CD4-positive, alpha-beta T cell (primary cell): Measurements from ENCODE around the gene CREB1. TPM values are rescaled to one million over a fixed set of nuclear protein-coding genes. Genes with fewer than 3 reads are reported as not detected.

Experiments
- ATAC-seq: fragments of 200-7000 bp; cut with Tn5 transposase; one replicate; pipeline ENCODE4 v1.10.0; 2022; ENCODE audit warnings: mild to moderate bottlenecking; ENCODE audit not compliant: poor library complexity
- CTCF ChIA-PET: fragments of 350-600 bp; sonication (Branson Sonifier 250); formaldehyde crosslinking; loops from one replicate; lab custom pipeline; 2021; ENCODE audit warnings: antibody characterized with exemption, inconsistent platforms; lab: Charles Lee
- POLR2A ChIA-PET: fragments of 350-600 bp; sonication (Branson Sonifier 250); formaldehyde crosslinking; loops from one replicate; lab custom pipeline; 2021; ENCODE audit warnings: antibody characterized with exemption, inconsistent platforms; lab: Charles Lee
- DNase-seq, 14 experiments: peaks; one replicate each; pipeline ENCODE4 v3.0.0-alpha.2; 2013 to 2020; ENCODE audit warnings: mixed read lengths in 2 of 14
- H3K27ac ChIP-seq, 2 donors: one replicate each; pipeline versions ENCODE4 v1.5.1 to v1.7.0; 2013; ENCODE audit warnings: low read length in 2 of 2, low read depth in 1 of 2, mild to moderate bottlenecking in 1 of 2
- H3K27me3 ChIP-seq, 2 experiments: 1 replicate in 1 of 2; 2 replicates in 1 of 2; pipeline versions ENCODE4 v1.6.1 to v1.7.0; 2013; ENCODE audit warnings: low read length in 2 of 2, control low read depth in 1 of 2, mild to moderate bottlenecking in 1 of 2, moderate library complexity in 1 of 2; ENCODE audit not compliant: insufficient read depth in 2 of 2, control insufficient read depth in 1 of 2
- H3K36me3 ChIP-seq: one replicate; pipeline ENCODE4 v1.6.1; 2013; ENCODE audit warnings: low read length, control low read depth; ENCODE audit not compliant: insufficient read depth
- H3K4me1 ChIP-seq: one replicate; pipeline ENCODE4 v1.6.1; 2013; ENCODE audit warnings: low read length, control low read depth; ENCODE audit not compliant: insufficient read depth
- H3K4me3 ChIP-seq: one replicate; pipeline ENCODE4 v1.5.1; 2013; ENCODE audit warnings: mild to moderate bottlenecking, low read length, moderate library complexity
- H3K9me3 ChIP-seq, 2 experiments: 1 replicate in 1 of 2; 2 replicates in 1 of 2; pipeline versions ENCODE4 v1.6.1 to v1.7.0; 2013; ENCODE audit warnings: low read length in 2 of 2, mild to moderate bottlenecking in 2 of 2, control low read depth in 1 of 2, moderate library complexity in 1 of 2; ENCODE audit not compliant: control insufficient read depth in 1 of 2, insufficient read depth in 1 of 2
- H3K27ac Mint-ChIP-seq: one replicate; pipeline ENCODE4 v1.8.0; 2020; ENCODE audit warnings: mixed read lengths
- H3K27me3 Mint-ChIP-seq: one replicate; pipeline ENCODE4 v1.8.0; 2021; ENCODE audit warnings: mixed read lengths
- H3K36me3 Mint-ChIP-seq: one replicate; pipeline ENCODE4 v1.8.0; 2021; ENCODE audit warnings: low read depth, mixed read lengths
- H3K4me1 Mint-ChIP-seq: one replicate; pipeline ENCODE4 v1.8.0; 2021; ENCODE audit warnings: low read depth, mixed read lengths
- H3K4me3 Mint-ChIP-seq: one replicate; pipeline ENCODE4 v1.8.0; 2020; ENCODE audit warnings: mild to moderate bottlenecking, mixed read lengths
- H3K9me3 Mint-ChIP-seq: one replicate; pipeline ENCODE4 v1.8.0; 2020; ENCODE audit warnings: mixed read lengths
- intact Hi-C, 2 experiments: fragments of 100-400 bp; cut with DNase I in 1 of 2; cut with micrococcal nuclease in 1 of 2; formaldehyde crosslinking; loops; one replicate each; pipeline versions ENCODE4 v1.15.1 to v1.9.0; 2023 to 2025; cut with DNase I, micrococcal nuclease
- total RNA-seq, 174 experiments: library from RNA in 2 of 174; stranded (reverse) in 2 of 174; gene quantifications; one replicate each; pipeline ENCODE4 v1.2.3 and lab custom pipeline; 2021 to 2026
- TF ChIP-seq, protein P1 (sequence below): fragments of 200-600 bp; IDR thresholded peaks from one replicate; pipeline ENCODE4 v1.8.0; 2022; ENCODE audit warnings: antibody characterized with exemption, mild to moderate bottlenecking

The CREB1 gene
- total RNA-seq, 2 experiments from 2014 or later: 62.5 to 67.1 TPM

DNA sequence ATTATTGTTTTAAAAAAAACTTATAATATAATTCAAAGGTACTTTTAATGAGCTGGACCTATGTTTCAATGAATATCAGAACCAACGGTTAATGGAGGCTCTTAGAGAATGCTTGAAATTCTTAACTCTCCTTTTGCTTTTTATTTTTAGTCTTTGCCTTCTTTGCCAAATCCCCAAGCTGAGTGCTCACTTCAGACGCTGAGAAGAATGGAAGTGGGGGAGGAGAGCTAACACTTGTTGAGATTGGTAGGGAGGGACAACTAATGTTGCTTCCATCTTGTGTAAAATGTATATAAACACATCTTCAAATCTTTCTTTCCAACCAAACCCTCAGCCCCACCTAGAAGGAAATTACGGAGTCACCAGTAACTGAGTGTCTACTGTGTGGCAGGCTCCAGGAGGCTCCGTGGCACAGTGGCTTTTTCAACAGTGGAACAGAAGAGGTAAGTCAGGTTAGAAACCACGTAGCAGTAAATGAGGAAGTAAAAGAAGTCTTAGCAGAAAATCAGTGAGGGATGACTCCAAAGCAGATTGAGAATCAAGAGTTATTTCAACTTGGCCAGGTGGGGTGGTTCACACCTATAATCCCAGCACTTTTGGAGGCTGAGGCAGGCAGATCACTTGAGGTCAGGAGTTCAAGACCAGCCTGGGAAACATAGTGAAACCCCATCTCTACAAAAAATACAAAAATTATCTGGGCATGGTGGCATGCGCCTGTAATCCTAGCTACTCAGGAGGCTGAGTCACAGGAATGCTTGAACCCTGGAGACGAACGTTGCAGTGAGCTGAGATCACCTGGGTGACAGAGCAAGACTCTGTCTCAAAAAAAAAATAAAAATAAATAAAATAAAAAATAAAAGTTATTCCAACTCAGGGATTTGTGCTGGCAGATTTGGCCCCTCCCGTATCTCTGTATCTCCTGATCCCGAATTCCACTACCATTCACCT is 45.0 kb upstream of the CREB1 start:
- H3K9me3 ChIP-seq: no peaks in the 10 kb centered on the region
- intact Hi-C loops: loop anchor here in 1 of 2 experiments (5.0 kb wide), 1 partner anchor 43 kb away; the partner anchor contains the start of gene CREB1
- H3K27me3 ChIP-seq: no peaks in the 10 kb centered on the region
- Mint-ChIP-seq H3K4me3 (no peak overlapping the region), H3K4me1 (peaks cover 37% of the 10 kb centered on the region), H3K9me3 (no peaks in the 10 kb centered on the region), H3K27ac (no peak overlapping the region), H3K36me3 (no peaks in the 10 kb centered on the region), H3K27me3 (no peaks in the 10 kb centered on the region)
- peaks cover 4% of the 10 kb centered on the region for H3K4me1 ChIP-seq
- TF ChIP-seq, protein P1, sequence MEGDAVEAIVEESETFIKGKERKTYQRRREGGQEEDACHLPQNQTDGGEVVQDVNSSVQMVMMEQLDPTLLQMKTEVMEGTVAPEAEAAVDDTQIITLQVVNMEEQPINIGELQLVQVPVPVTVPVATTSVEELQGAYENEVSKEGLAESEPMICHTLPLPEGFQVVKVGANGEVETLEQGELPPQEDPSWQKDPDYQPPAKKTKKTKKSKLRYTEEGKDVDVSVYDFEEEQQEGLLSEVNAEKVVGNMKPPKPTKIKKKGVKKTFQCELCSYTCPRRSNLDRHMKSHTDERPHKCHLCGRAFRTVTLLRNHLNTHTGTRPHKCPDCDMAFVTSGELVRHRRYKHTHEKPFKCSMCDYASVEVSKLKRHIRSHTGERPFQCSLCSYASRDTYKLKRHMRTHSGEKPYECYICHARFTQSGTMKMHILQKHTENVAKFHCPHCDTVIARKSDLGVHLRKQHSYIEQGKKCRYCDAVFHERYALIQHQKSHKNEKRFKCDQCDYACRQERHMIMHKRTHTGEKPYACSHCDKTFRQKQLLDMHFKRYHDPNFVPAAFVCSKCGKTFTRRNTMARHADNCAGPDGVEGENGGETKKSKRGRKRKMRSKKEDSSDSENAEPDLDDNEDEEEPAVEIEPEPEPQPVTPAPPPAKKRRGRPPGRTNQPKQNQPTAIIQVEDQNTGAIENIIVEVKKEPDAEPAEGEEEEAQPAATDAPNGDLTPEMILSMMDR: no peak
- no peak overlapping the region for H3K4me3 ChIP-seq
- ATAC-seq: no peak
- no peaks in the 10 kb centered on the region for H3K36me3 ChIP-seq
- DNase-seq: no peak
- H3K27ac ChIP-seq: no peak overlapping the region
- CTCF ChIA-PET: no interaction called here
- POLR2A ChIA-PET: interaction anchor here (0.9 kb wide), 1 partner anchor 20 kb away, joined by 3 read pairs; no protein-coding TSS in a partner anchor

DNA sequence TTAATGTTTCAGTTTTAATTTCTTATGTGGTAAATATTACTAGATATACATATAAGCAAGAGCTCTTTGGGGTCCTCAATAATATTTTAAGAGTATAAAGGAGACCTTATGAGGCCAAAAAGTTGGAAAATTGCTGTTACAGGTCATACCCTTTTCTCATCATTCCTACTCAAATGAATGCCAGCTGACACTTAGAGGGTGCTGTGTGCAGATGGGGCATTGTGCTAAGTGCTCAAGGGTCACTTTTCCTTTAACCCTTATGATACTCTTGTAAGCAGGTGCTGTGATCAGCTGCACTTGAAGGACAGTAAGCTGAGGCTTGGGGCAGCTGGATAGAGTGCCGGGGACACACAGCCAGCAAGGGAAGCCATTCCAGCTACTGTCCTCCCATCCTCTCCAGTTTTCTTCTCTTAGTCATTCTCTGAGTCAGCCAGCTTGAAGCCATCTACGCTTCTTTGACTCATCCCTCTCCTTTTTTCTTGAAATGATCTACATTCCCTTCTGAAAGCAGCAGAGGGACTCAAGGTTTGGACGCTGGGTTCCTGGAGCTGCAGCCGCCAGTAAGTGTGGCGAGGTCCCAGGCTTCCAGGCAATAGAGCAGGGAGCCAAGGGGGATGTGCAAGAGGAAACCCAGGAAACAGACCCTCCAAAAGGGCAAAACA is 42.0 kb upstream of the CREB1 start:
- intact Hi-C loops: no loop called here
- Mint-ChIP-seq H3K27ac (no peak overlapping the region), H3K36me3 (no peaks in the 10 kb centered on the region), H3K4me1 (peaks cover 8% of the 10 kb centered on the region), H3K27me3 (no peaks in the 10 kb centered on the region), H3K4me3 (no peak overlapping the region), H3K9me3 (no peaks in the 10 kb centered on the region)
- ATAC-seq (no peak), DNase-seq (no peak)
- Histone ChIP-seq H3K27ac (no peak overlapping the region), H3K4me1 (no peaks in the 10 kb centered on the region), H3K27me3 (no peaks in the 10 kb centered on the region), H3K9me3 (no peaks in the 10 kb centered on the region), H3K36me3 (no peaks in the 10 kb centered on the region), H3K4me3 (no peak overlapping the region)
- ChIA-PET POLR2A (interaction anchor here (0.6 to 1.3 kb wide), 2 partner anchors 17 to 43 kb away, joined by 3 to 5 read pairs; no protein-coding TSS in a partner anchor), CTCF (interaction anchor here (1.1 kb wide), 1 partner anchor 15 kb away, joined by 3 read pairs; no protein-coding TSS in a partner anchor)
- TF ChIP-seq, protein P1: no peak

DNA sequence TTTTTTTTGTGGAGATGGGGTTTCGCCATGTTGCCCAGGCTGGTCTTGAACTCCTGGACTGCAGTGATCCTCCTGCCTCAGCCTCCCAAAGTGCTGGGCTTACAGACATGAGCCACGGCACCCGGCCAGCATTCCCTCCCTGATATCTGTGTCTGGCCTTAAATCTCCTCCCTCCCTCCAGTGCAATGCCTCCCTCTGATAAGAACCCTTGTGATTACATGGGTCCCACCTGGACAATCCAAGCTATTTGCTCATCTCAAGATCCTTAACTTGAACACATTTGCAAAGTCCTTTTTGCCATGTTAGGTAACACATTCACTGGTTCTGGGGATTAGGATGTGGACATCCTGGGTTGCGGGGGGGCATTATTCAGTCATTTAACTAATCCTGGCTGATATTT is 40.5 kb upstream of the CREB1 start:
- no peaks in the 10 kb centered on the region for H3K36me3 ChIP-seq
- H3K27me3 ChIP-seq: no peaks in the 10 kb centered on the region
- no peak overlapping the region for H3K4me3 Mint-ChIP-seq
- ATAC-seq (no peak), DNase-seq (no peak)
- no peak overlapping the region for H3K4me3 ChIP-seq
- intact Hi-C loops: no loop called here
- POLR2A ChIA-PET: no interaction called here
- H3K4me1 Mint-ChIP-seq: no peaks in the 10 kb centered on the region
- no peaks in the 10 kb centered on the region for H3K27me3 Mint-ChIP-seq
- no peaks in the 10 kb centered on the region for H3K4me1 ChIP-seq
- no peak overlapping the region for H3K27ac Mint-ChIP-seq
- no peaks in the 10 kb centered on the region for H3K36me3 Mint-ChIP-seq
- CTCF ChIA-PET: no interaction called here
- H3K9me3 ChIP-seq: no peaks in the 10 kb centered on the region
- H3K9me3 Mint-ChIP-seq: no peaks in the 10 kb centered on the region
- H3K27ac ChIP-seq: no peak overlapping the region
- TF ChIP-seq, protein P1: no peak
